A673 (cell line): ENCODE results near the gene MUC15.

Experiments
- CTCF ChIP-seq: fragments of 300-800, 200-600 bp; sonication (generic); conservative IDR thresholded peaks from 2 replicates; pipeline ENCODE4 v1.5.1; 2017; ENCODE audit warnings: low read depth, mild to moderate bottlenecking, antibody characterized with exemption, low read length, moderate library complexity, mixed read lengths
- EZH2 ChIP-seq: fragments of 200-600 bp; sonication (generic); IDR thresholded peaks from 2 replicates; pipeline ENCODE4 v1.6.1; 2017; ENCODE audit warnings: borderline replicate concordance, low read depth, mild to moderate bottlenecking, mixed read lengths, antibody characterized with exemption, low read length; ENCODE audit not compliant: poor library complexity, severe bottlenecking

GRCh38 chr11:26607725-26608506 lies 35.9 kb upstream of the MUC15 start:
- TF ChIP-seq CTCF (no peak), EZH2 (no peak)
